Thymus (tissue), 11 donors: ENCODE data around the gene ARSG. TPM values are rescaled to one million over a fixed set of nuclear protein-coding genes. Genes with fewer than 3 reads are reported as not detected.

Experiments
- DNase-seq, 9 donors: peaks; one replicate each; pipeline ENCODE4 v3.0.0-alpha.2; 2013; ENCODE audit warnings: low spot score in 9 of 9, low read depth in 6 of 9, missing footprints in 1 of 9
- H3K27ac ChIP-seq, 2 donors: one replicate each; pipeline ENCODE4 v1.5.1; 2013; ENCODE audit warnings: control low read depth in 1 of 2, low read depth in 1 of 2, low read length in 1 of 2, mild to moderate bottlenecking in 1 of 2, moderate library complexity in 1 of 2
- H3K27me3 ChIP-seq, 2 donors: one replicate each; pipeline ENCODE4 v1.5.1; 2013; ENCODE audit warnings: low read length in 1 of 2; ENCODE audit not compliant: control insufficient read depth in 2 of 2, insufficient read depth in 1 of 2
- H3K36me3 ChIP-seq, 2 donors: one replicate each; pipeline ENCODE4 v1.5.1; 2013; ENCODE audit warnings: low read length in 1 of 2, mild to moderate bottlenecking in 1 of 2, moderate library complexity in 1 of 2; ENCODE audit not compliant: control insufficient read depth in 2 of 2, insufficient read depth in 2 of 2
- H3K4me1 ChIP-seq, 2 donors: one replicate each; pipeline ENCODE4 v1.5.1; 2013; ENCODE audit warnings: low read length in 2 of 2; ENCODE audit not compliant: control insufficient read depth in 2 of 2, insufficient read depth in 2 of 2
- H3K4me3 ChIP-seq, 2 donors: one replicate each; pipeline ENCODE4 v1.5.1; 2013; ENCODE audit warnings: low read length in 2 of 2, control low read depth in 1 of 2, mild to moderate bottlenecking in 1 of 2
- H3K9me3 ChIP-seq, 2 donors: one replicate each; pipeline ENCODE4 v1.5.1; 2013; ENCODE audit warnings: low read length in 1 of 2, mild to moderate bottlenecking in 1 of 2; ENCODE audit not compliant: control insufficient read depth in 2 of 2, insufficient read depth in 1 of 2
- WGBS: extraction: QIAGEN DNeasy Blood & Tissue Kit; methylation state at CpG from one replicate; pipeline ENCODE4 v1.1.7; 2013; 5-methylcytosine and 5-hydroxymethylcytosine counted together
- polyA plus RNA-seq: library from polyadenylated mRNA; stranded (reverse); fragments of 200-250 nt; gene quantifications from one replicate; pipeline ENCODE4 v1.2.3, GENCODE V29; 2013
- total RNA-seq: library from RNA; stranded (reverse); fragments of 120-200 nt; gene quantifications from one replicate; pipeline ENCODE4 v1.2.4, GENCODE V29; 2013
- donor health status: healthy.

The ARSG gene
- total and polyA plus RNA-seq, 2 donors, result 2.6 to 5.2 TPM

GRCh38 chr17:68319410-68320162 is 28.3 kb downstream of the ARSG start:
- Histone ChIP-seq H3K27ac (no peak overlapping the region), H3K27me3 (peaks cover 0 to 2% of the 10 kb centered on the region in 2 donors), H3K4me3 (no peak overlapping the region), H3K36me3 (no peaks in the 10 kb centered on the region), H3K4me1 (peaks cover 0 to 17% of the 10 kb centered on the region in 2 donors), H3K9me3 (peaks cover 0 to 4% of the 10 kb centered on the region in 2 donors)
- WGBS, result 97% methylated on average over 12 of the region's 12 CpGs
- no peak for DNase-seq

DNA sequence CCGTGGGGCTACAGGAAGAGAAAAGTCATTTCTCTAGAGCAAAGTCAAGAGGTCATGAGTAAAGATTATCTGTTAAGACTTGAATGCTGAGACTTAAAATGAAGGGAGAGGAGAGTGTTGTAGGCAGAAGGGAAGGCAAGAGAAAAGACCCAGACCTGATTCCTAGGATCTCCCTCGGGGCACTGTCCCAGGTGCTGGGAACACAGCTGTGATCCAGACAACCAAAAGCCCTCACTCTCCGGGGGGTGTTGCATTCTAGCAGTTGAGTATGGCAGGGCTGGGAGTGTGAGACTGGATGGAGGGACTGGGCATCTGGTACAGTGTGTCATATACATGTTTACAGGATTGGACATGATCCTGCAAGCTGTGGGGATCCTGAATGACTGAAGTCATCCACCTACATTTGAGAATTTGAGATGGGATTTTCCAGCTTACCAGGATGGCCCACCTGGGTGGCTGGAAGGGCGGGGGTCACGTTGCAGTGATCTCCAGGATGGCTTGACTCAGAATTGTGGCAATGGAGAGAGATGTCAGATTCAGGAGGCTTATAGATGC is 29.1 kb downstream of the ARSG start:
- H3K4me1 ChIP-seq, result peaks cover 0 to 17% of the 10 kb centered on the region in 2 donors
- no peak overlapping the region for H3K27ac ChIP-seq
- no peaks in the 10 kb centered on the region for H3K36me3 ChIP-seq
- H3K4me3 ChIP-seq, result no peak overlapping the region
- peaks cover 0 to 4% of the 10 kb centered on the region in 2 donors for H3K9me3 ChIP-seq
- DNase-seq, result no peak
- peaks cover 0 to 2% of the 10 kb centered on the region in 2 donors for H3K27me3 ChIP-seq
- WGBS, result 90% methylated on average over 5 of the region's 5 CpGs

DNA sequence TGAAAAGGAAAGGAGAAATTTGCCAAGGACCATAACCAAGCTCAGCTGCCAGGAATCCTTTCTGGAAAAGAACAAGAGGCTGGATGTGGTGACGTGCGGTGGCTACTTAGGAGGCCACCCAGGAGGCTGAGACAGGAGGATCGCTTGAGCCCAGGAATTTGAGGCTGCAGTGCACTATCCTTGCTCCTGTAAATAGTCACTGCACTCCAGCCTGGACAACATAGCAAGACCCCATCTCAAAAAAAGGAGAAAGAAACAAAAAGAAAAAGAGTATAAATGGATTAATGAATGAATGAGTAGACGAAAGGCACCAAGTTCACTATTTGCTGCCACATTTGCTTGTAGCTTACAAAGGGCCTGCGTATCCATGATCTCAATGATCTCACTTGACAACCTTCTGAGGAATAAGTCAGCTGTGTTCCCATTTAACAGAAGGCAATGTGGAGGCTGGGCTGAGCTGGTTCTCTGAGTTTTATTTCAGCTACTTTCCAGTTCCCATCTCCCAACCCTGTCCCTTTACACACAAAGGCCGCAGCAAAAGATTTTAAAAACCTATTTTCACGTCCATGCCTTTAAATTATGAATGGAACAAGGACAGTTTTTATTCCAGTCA is 29.8 kb downstream of the ARSG start:
- Histone ChIP-seq H3K27me3 (peaks cover 0 to 2% of the 10 kb centered on the region in 2 donors), H3K4me1 (peaks cover 0 to 17% of the 10 kb centered on the region in 2 donors), H3K27ac (no peak overlapping the region), H3K4me3 (no peak overlapping the region), H3K9me3 (peaks cover 0 to 4% of the 10 kb centered on the region in 2 donors), H3K36me3 (no peaks in the 10 kb centered on the region)
- DNase-seq, result no peak
- over 99% methylated on average over 7 of the region's 7 CpGs for WGBS

GRCh38 chr17:68321556-68321954 is 30.3 kb downstream of the ARSG start:
- Histone ChIP-seq H3K27me3 (peaks cover 0 to 2% of the 10 kb centered on the region in 2 donors), H3K9me3 (peaks cover 0 to 4% of the 10 kb centered on the region in 2 donors), H3K4me1 (peaks cover 0 to 17% of the 10 kb centered on the region in 2 donors), H3K36me3 (no peaks in the 10 kb centered on the region), H3K27ac (no peak overlapping the region), H3K4me3 (no peak overlapping the region)
- 97% methylated on average over 4 of the region's 4 CpGs for WGBS
- no peak for DNase-seq

DNA sequence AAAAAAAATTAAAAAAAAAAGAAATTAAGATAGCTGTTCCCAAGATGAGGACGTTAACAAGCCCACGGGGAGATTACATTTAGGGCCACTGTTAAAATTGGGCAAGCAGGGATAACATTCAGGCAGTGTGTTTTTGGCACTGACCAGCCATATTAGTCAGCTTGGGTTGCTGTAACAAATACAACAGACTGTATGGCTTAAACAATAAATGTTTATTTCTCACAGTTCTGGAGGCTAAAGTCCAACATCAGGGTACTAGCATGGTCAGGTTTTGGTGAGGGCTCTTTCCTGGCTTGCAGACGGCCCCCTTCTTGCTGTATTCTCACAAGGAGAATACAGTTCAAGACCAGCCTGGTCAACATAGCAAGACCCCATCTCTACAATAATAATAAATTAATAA is 31.3 kb downstream of the ARSG start:
- Histone ChIP-seq H3K36me3 (no peaks in the 10 kb centered on the region), H3K27me3 (no peaks in the 10 kb centered on the region), H3K4me1 (peaks cover 0 to 10% of the 10 kb centered on the region in 2 donors), H3K4me3 (no peak overlapping the region), H3K27ac (no peak overlapping the region), H3K9me3 (peaks cover 0 to 4% of the 10 kb centered on the region in 2 donors)
- no peak for DNase-seq
- WGBS, result 97% methylated on average over 3 of the region's 3 CpGs

GRCh38 chr17:68324114-68324513 is 32.8 kb downstream of the ARSG start:
- H3K27ac ChIP-seq, result no peak overlapping the region
- H3K27me3 ChIP-seq, result no peaks in the 10 kb centered on the region
- H3K4me3 ChIP-seq, result no peak overlapping the region
- 85% methylated on average over 10 of the region's 10 CpGs for WGBS
- H3K9me3 ChIP-seq, result peaks cover 0 to 4% of the 10 kb centered on the region in 2 donors
- DNase-seq, result no peak
- H3K4me1 ChIP-seq, result peaks cover 0 to under 1% of the 10 kb centered on the region in 2 donors
- H3K36me3 ChIP-seq, result no peaks in the 10 kb centered on the region

GRCh38 chr17:68324654-68325336 is 33.5 kb downstream of the ARSG start:
- Histone ChIP-seq H3K4me1 (no peaks in the 10 kb centered on the region), H3K36me3 (no peaks in the 10 kb centered on the region), H3K27me3 (no peaks in the 10 kb centered on the region), H3K27ac (no peak overlapping the region), H3K9me3 (peaks cover 0 to 4% of the 10 kb centered on the region in 2 donors), H3K4me3 (no peak overlapping the region)
- no peak for DNase-seq
- over 99% methylated on average over 8 of the region's 8 CpGs for WGBS

GRCh38 chr17:68325961-68326360 is 34.7 kb downstream of the ARSG start:
- no peak overlapping the region for H3K4me3 ChIP-seq
- WGBS, result 97% methylated on average over 5 of the region's 5 CpGs
- H3K9me3 ChIP-seq, result peaks cover 0 to 10% of the 10 kb centered on the region in 2 donors
- H3K27ac ChIP-seq, result no peak overlapping the region
- DNase-seq, result no peak
- H3K36me3 ChIP-seq, result no peaks in the 10 kb centered on the region
- no peaks in the 10 kb centered on the region for H3K27me3 ChIP-seq
- H3K4me1 ChIP-seq, result no peaks in the 10 kb centered on the region

GRCh38 chr17:68326681-68327080 is 35.4 kb downstream of the ARSG start:
- Histone ChIP-seq H3K36me3 (no peaks in the 10 kb centered on the region), H3K9me3 (peaks cover 2 to 17% of the 10 kb centered on the region in 2 donors), H3K4me3 (no peak overlapping the region), H3K27me3 (no peaks in the 10 kb centered on the region), H3K4me1 (no peaks in the 10 kb centered on the region), H3K27ac (no peak overlapping the region)
- DNase-seq, result no peak
- WGBS, result 94% methylated on average over 5 of the region's 5 CpGs
